HG02840 (cell line): ENCODE data around the gene POU2AF3.
"Not testable (repeated sequence)": the region's sequence is repeated elsewhere in the genome, so short reads cannot be mapped to it uniquely, and the experiment has no call there.

Experiments used
- ATAC-seq: cut with Tn5 transposase; IDR thresholded peaks from one replicate; pipeline ENCODE4 v1.9.1; 2021; ENCODE audit warnings: mild to moderate bottlenecking, moderate library complexity, moderate number of reproducible peaks; ENCODE audit not compliant: unreplicated experiment, low FRiP score

Gene POU2AF3, protein sequence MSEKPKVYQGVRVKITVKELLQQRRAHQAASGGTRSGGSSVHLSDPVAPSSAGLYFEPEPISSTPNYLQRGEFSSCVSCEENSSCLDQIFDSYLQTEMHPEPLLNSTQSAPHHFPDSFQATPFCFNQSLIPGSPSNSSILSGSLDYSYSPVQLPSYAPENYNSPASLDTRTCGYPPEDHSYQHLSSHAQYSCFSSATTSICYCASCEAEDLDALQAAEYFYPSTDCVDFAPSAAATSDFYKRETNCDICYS

DNA sequence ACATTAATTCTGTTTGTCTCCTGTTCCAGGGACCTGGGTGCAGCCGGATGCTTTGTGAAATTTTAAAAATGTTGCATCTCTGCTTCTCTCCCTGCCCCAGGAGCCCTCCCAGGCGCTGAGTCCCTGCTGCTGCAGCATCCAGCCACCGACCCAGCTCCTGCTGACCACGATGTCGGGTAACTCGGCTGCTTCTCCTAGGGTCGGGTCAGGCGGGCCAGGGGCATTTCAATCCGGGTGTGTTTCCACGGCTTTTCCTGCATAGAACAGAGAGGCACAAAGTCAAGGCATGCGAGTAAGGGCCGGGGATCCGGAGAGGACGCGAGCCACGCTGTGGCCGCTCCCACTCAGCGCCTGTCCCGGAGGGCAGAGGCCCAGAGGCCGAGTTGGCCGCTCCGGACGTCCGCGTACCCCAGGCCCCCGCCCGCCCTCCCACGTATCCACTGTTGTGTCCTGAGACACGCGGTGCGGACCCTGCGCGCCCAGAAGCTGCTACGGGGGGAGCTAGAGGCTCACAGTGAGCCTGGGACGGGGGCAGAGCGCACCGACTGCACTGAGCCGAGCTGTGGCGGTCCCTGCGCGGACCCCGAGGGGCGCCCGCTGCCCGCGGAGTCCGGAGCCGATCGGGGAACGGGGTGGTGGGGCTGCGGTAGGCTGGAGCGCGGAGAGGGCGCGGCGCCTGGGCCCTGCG, at the start of gene POU2AF3:
Gene POU2AF3 (plus strand): TSS at position 134 of the 688 bp plus-strand sequence. CDS start 36 bp downstream, at position 170.
- no peak for ATAC-seq

DNA sequence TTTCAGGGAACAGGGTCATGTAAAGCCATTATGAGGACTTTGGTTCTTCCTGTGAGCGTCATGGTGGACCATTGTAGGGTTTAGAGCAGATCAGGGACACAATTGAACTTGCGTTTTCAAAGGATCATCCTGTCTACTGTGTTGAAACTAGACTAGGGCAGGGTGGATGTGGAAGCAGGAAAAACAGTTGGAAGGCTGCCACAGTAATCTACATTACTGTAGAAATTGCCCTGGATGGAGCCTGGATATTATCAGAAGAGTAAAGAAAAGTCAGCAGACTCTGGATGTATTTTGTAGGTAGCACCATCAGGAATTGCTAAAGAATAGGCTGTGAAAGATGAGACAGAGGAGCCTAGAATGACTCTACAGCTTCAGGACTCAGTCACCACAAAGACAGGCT, 47.4 kb upstream of the POU2AF3 start:
- no peak for ATAC-seq

DNA sequence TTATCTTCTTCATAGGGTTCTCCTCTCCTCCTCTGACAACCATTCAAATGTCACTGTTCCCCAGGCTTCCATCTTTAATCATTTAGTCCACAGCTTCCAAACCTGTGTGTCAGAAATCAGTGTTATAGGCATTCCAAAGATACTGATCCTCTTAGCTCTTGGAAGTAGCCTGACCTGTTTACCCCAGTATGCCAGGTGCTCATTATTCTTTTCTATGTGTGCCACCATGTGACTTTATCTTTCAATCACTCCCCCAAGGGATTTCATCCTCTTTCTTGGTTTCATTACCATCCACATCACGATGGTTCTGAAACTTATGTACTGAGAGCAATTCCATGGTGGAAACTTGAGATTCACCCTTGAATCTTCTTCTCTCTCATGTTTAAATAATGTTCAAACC, 45.2 kb upstream of the POU2AF3 start:
- ATAC-seq, result no peak

DNA sequence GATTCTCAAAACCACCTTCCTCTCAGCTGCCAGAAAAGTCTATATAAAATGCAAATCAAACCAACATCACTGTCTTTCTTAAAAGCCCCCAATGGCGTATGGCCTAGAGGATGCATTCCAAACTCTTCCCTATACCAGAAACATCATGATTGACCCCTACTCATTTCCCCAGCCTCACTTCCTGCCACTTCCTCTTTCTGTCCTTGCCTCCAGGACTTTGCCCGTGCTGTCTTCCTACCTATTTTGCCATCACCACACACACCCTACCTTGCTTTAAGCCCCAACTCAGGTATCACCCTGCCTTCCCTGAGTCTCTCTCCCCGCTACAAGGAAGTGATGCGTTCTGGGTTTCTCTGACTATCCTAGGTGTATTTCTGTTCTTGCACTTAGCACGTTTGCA, 44.7 kb upstream of the POU2AF3 start:
- no peak for ATAC-seq

DNA sequence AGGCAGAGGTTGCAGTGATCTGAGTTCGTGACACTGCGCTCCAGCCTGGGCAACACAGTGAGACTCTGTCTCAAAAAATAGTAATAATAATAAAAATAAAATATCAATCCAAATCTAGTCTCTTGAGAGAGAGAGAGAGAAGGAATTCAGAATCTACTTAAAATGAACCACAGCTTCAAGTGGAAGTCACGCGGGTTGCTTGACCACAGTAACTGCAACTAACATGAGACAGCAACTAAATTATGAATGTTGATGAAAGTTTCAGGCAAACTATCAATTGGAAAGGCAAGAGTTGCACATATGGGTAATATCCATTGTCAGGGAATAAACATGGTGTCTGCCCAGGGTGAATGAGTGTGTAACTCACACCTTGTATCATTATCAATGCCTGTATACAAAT, 40.3 kb upstream of the POU2AF3 start:
- no peak for ATAC-seq

DNA sequence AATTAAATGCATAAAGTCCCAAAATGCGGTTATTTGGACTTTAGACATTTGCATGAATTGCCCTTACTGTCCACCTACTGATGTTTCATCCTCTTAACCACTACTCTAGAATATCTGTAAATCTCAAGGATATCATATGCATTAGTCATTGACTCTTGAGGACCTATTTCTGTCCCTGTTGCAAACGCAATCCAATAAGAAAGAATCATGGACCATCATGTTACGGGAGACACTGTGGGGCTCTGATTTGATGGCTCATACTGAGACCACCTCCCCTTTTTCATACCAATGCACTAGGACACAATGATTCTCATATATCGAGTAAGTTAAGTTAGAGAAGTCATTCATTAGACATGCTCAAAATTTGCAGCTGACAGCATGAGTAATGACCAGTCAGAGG, 38.5 kb upstream of the POU2AF3 start:
- no peak for ATAC-seq

DNA sequence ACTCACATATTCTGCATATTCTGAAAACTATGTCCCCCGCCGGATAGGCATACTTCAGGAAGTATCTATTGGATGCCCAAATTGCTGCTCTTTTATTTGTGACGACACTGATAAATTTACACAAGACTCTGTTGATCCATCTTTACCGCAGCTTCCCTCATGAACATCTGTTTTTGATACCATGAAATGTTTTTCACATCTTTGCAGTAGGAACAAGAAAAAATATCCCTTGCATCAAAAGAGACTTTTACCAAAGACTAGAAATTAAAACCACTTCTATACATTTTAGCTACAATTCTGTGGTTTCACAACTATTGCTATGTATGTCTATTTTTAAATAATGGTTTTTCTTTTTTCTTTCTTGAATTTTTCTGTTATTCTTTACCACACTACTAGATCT, 37.5 kb upstream of the POU2AF3 start:
- no peak for ATAC-seq

DNA sequence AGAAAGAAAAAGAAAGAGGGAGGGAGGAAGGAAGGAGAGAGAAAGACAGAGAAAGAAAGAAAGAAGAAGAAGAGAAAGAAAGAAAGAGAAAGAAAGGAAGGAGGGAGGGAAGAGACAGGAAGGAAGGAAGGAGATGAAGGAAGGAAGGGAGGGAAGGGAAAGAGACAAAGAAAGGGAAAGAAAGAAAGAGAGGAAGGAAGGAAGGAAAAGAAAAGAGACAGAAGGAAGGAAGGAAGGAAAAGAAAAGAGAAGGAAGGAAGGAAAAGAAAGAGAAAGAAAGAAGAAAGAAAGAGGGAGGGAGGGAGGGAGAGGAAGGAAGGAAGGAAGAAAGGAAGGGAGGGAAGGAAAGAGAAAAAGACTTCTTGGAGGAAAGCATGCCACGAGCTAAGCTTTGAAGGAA, 33.7 kb upstream of the POU2AF3 start:
- no peak for ATAC-seq

DNA sequence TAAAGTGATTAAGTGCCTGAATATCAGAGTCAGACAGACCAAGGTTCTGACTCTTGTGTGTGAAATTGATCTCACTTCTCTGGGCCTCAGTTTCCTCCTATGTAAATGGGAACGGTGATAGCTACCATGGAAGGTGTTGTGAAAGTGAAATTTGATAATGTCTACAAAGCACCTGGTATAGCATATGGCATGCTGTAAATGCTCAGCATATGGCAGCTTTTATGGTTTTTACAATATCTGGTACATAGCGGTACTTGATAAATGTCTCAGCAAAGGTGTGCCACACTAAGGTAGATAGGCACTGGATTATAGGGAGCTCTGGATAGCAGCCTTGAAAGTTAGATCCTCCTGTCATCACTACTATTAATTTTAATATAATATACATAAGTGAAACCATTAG, 32.9 kb upstream of the POU2AF3 start:
- no peak for ATAC-seq

DNA sequence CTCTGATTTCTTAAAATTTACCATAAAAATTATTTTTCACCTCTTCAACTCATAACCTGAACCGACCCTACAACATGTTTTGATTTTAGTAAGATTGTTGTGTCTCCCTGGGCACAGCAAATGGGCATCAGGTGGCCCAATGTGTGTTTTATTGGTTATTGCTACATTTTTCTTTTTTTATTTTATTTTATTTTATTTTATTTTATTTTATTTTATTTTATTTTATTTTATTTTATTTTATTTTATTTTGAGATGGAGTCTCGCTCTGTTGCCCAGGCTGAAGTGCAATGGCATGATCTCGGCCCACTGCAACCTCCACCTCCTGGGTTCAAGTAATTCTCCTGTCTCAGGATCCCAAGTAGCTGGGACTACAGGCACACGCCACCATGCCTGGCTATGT, 30.0 kb upstream of the POU2AF3 start:
- not testable (repeated sequence) for ATAC-seq

DNA sequence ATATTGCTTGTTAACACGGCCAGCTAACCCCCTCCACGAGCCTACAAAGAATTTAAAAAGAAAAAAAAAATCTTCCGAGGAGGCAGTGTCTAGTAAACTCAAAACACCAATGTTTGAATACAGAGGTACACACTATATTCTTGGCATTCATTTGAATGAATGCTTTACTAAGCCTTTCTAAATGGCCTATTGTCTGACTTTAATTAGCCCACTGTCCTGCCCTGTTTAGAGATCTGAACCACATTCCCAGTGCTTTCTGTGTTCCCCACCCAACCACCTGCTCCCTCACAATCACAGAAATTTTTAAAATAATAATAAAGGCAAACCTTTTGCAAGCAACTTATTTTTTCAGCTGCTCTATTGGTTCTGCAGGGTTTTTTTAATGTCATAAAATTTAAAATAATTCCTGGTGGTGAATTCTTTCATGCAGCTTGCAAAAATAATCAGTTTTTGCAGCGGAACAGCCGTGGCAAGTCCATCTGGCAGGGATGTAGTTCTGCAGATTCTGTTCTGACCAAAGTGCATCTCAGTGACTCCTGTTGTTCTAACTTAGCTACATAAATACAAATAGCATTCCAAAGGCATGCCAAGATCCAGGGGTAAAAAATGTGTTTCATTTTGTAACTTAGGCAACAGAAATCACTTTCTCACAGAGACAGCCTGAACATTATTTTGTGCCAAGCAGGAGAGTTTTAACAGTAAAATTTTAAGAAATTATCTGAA, 29.0 kb upstream of the POU2AF3 start:
- ATAC-seq, result no peak

DNA sequence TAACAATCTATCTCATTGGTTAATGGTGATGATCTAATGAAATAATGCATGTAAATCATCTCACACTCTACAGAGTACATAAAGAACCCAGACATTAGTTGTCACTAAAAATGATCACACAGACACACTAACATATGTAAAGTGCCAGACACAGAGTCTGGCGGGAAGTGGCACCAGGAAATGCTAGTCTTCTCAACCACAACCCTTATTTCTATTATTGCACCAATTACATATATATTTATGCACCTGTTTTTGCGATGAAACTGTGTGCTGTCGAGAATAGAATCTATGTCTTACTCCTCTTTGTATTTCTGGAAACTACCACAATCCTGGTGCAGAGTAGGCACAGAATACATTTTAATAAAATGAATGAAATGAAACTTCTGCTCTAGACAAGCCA, 25.9 kb upstream of the POU2AF3 start:
- ATAC-seq, result no peak

DNA sequence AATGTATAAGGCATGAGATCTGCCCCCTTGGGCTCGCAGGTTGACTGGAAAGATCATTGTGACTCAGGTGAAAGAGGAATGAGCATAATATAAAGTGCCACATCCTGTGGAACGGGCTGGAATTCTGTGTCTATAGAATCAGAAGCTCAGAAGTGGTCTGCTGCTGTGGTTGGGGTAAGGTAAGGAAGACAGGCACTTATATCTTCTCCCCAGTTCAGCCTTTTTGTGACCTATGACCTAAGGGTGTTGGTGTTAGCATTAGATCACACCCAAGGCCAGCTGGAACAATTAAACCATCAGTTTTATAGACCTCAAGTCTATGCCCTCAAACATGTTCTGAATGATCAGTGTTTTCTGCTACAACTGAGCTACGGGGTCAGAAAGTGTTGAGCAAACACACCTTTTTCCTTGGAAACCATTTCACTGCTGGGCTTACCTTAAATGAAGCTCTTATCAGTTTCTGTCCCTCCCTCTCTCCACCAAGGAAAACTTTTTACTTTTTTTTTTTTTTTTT, 15.7 kb upstream of the POU2AF3 start:
- no peak for ATAC-seq

DNA sequence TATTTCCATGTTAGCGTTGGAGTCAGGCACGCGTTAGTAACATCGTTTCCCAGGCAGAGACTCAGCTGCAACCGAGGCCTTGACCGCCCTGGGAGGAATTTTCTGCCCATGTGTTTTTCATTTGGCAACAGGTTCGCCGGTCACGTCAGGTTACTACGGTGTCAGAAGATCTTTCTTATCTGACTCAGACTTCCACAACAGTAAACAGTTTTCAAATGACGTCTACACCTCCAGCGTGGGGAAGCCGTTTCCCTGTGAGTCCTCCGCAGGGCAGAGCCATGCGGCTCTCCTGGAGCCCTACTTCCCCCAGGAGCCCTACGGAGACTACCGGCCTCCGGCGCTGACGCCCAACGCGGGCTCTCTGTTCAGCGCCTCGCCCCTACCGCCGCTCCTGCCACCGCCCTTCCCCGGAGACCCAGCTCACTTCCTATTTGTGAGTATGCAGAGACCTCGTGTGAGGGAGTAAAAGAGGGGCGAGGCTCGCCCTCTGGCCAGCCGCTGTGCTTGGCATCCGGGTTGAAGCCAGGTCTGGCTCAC, 14.3 kb upstream of the POU2AF3 start:
- ATAC-seq, result no peak

DNA sequence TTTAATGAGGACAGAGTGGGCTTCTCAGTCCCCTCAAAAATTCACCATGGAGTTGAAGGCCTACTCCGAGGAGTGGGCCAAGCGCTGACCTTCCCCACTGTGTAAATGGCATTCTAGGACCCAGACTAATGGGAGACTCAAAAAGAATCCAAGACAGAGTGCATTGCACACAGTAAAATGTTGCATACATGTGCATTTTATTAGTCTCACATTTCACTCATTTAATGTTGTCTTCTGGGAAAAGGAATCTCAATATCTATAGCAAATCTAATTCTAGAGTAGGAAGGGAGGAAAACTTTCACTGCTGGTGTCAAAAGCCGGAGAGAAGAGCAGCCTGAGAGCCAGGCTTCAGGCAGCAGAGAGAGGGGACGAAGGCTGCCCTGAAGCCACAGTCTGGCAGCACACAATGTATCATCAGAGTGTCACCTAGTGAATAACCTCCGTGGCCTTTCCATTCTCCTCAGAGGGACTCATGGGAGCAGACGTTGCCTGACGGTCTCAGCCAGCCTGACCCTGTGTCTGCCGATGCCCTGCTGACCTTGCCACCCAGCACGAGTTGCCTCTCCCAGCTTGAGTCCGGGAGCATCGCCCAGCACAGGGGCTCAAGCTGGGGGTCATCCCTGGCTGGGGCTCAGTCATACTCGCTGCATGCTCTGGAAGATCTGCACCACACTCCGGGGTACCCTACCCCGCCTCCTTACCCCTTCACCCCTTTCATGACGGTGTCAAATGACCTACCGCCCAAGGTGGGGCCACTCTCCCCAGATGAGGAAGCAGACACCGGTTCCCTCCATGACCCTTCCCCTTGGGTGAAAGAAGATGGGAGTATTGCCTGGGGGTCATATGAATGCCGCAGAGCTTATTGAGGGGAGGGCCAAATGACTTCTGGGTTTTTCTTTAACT, 12.9 kb upstream of the POU2AF3 start:
- ATAC-seq, result no peak

DNA sequence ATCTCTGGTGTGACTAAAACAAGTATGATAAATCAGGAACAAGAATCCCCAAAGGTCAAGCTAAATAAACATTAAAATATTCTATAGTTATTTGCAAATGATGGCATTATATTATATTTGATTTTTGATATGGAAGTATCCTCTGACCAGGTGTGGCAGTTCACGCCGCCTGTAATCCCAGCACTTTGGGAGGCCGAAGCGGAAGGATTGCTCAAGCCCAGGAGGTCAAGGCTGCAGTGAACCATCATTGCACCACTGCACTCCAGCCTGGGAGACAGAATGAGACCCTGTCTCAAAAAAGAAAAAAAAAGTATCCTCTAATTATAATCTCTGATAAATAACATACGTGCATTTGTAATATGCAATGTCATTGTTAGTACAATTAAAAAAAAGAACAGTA, 6.6 kb upstream of the POU2AF3 start:
- no peak for ATAC-seq

DNA sequence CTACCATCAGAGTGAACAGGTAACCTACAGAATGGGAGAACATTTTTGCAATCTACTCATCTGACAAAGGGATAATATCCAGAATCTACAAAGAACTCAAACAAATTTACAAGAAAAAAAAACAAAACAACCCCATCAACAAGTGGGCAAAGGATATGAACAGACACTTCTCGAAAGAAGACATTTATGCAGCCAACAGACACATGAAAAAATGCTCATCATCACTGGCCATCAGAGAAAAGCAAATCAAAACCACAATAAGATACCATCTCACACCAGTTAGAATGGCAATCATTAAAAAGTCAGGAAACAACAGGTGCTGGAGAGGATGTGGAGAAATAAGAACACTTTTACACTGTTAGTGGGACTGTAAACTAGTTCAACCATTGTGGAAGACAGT, 5.9 kb upstream of the POU2AF3 start:
- ATAC-seq, result not testable (repeated sequence)

DNA sequence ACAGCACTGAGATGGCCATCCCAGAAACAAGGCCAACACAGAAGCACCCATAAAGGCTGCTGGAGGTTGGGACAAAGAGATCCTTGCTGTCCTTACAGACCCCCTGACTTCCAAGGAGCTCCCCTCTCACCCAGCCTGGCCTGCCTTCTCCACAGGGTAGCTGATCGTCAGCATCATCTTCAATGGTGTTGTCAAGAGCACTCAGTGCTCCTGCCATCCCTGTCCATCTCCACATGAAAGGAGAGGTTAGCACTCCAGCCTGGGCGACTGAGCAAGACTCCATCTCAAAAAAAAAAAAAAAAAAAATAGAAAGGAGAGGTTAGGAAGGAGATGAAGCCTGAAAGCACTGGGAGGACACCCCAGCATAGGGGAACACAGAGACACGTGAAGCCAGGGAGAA, 2.1 kb upstream of the POU2AF3 start:
- ATAC-seq, result no peak

DNA sequence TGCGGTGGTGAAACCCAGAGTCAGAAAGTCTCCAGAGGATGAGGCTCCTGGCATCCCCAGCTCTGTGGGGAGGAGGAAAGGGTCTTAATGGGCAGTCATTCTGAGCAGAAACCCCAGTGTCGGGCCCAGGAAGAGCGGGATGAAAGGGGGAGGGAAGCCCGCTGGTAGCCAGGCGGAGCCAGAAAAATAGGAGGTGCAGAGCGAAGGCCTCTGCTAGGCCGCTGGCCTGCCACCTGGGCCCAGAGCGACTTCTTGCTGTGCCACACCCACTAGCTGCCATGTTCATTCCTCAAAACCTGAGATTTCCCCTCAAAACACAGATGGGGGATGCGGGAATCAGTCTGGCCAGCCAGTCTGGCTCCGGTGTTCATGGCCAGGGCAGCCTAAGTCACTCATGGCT, 650 bp upstream of the POU2AF3 start:
- ATAC-seq, result no peak
